Trophoblast cell (in vitro differentiated cells and primary cell): ENCODE results near the gene PRKACB.
A peak's percentile ranks its signal among the peaks of the same experiment; 100 is the strongest.

ENCODE experiments used
- DNase-seq, 2 donors: peaks; one replicate each; pipeline ENCODE4 v3.0.0-alpha.2; 2016
- H2AFZ ChIP-seq: 2 replicates; pipeline ENCODE4 v1.6.1; 2013; ENCODE audit warnings: low read length, moderate library complexity, mild to moderate bottlenecking; ENCODE audit not compliant: insufficient read depth, poor library complexity
- H2AK5ac ChIP-seq: 2 replicates; pipeline ENCODE4 v1.6.1; 2013; ENCODE audit warnings: mild to moderate bottlenecking, low read length
- H2BK120ac ChIP-seq: 2 replicates; pipeline ENCODE4 v1.6.1; 2013; ENCODE audit warnings: low read length, mild to moderate bottlenecking, moderate library complexity; ENCODE audit not compliant: insufficient read depth, poor library complexity
- H2BK12ac ChIP-seq: 2 replicates; pipeline ENCODE4 v1.6.1; 2013; ENCODE audit warnings: mild to moderate bottlenecking, low read length, moderate library complexity
- H2BK5ac ChIP-seq: 2 replicates; pipeline ENCODE4 v1.6.1; 2013; ENCODE audit warnings: low read length, low read depth, moderate library complexity, mild to moderate bottlenecking; ENCODE audit not compliant: poor library complexity
- H3K14ac ChIP-seq: 2 replicates; pipeline ENCODE4 v1.6.1; 2013; ENCODE audit warnings: mild to moderate bottlenecking, low read length
- H3K18ac ChIP-seq: 2 replicates; pipeline ENCODE4 v1.6.1; 2013; ENCODE audit warnings: mild to moderate bottlenecking, low read length
- H3K23ac ChIP-seq: 2 replicates; pipeline ENCODE4 v1.6.1; 2013; ENCODE audit warnings: low read length
- H3K27ac ChIP-seq: 2 replicates; pipeline ENCODE4 v1.5.1; 2013; ENCODE audit warnings: low read depth, mild to moderate bottlenecking, inconsistent platforms, low read length, moderate library complexity
- H3K27me3 ChIP-seq: 2 replicates; pipeline ENCODE4 v1.6.1; 2013; ENCODE audit warnings: inconsistent platforms, mild to moderate bottlenecking, low read length, moderate library complexity; ENCODE audit not compliant: insufficient read depth
- H3K36me3 ChIP-seq, 2 experiments: 1 replicate in 1 of 2; 2 replicates in 1 of 2; pipeline ENCODE4 v1.6.1; 2013; ENCODE audit warnings: low read length in 2 of 2, mild to moderate bottlenecking in 2 of 2, moderate library complexity in 1 of 2; ENCODE audit not compliant: insufficient read depth in 2 of 2, control insufficient read depth in 1 of 2
- H3K4ac ChIP-seq: 2 replicates; pipeline ENCODE4 v1.6.1; 2013; ENCODE audit warnings: low read depth, mild to moderate bottlenecking, low read length, moderate library complexity
- H3K4me1 ChIP-seq, 2 experiments: 1 replicate in 1 of 2; 2 replicates in 1 of 2; pipeline ENCODE4 v1.6.1; 2013; ENCODE audit warnings: low read length in 2 of 2, mild to moderate bottlenecking in 2 of 2, moderate library complexity in 1 of 2; ENCODE audit not compliant: insufficient read depth in 2 of 2, control insufficient read depth in 1 of 2
- H3K4me2 ChIP-seq: 2 replicates; pipeline ENCODE4 v1.6.1; 2013; ENCODE audit warnings: inconsistent platforms, mild to moderate bottlenecking, low read length, moderate library complexity
- H3K4me3 ChIP-seq: 2 replicates; pipeline ENCODE4 v1.5.1; 2013; ENCODE audit warnings: mild to moderate bottlenecking, low read depth, low read length, inconsistent platforms
- H3K79me1 ChIP-seq: one replicate; pipeline ENCODE4 v1.6.1; 2013; ENCODE audit warnings: low read length
- H3K79me2 ChIP-seq: 2 replicates; pipeline ENCODE4 v1.6.1; 2013; ENCODE audit warnings: low read length, mild to moderate bottlenecking; ENCODE audit not compliant: control insufficient read depth, insufficient read depth, poor library complexity
- H3K9ac ChIP-seq: 2 replicates; pipeline ENCODE4 v1.6.1; 2013; ENCODE audit warnings: mild to moderate bottlenecking, low read length
- H3K9me3 ChIP-seq: 2 replicates; pipeline ENCODE4 v1.6.1; 2013; ENCODE audit warnings: low read depth, mild to moderate bottlenecking, control low read depth, inconsistent platforms, low read length; ENCODE audit not compliant: insufficient read depth
- H4K12ac ChIP-seq: 2 replicates; pipeline ENCODE4 v1.6.1; 2013; ENCODE audit warnings: low read depth, mild to moderate bottlenecking, low read length, moderate library complexity
- H4K8ac ChIP-seq: 2 replicates; pipeline ENCODE4 v1.6.1; 2013; ENCODE audit warnings: low read depth, mild to moderate bottlenecking, low read length, moderate library complexity
- H4K91ac ChIP-seq: one replicate; pipeline ENCODE4 v1.6.1; 2013; ENCODE audit warnings: low read depth, mild to moderate bottlenecking, low read length, moderate library complexity
- WGBS: extraction: QIAGEN DNeasy Blood & Tissue Kit; methylation state at CpG from one replicate; pipeline ENCODE4 v1.1.7; 2013; ENCODE audit warnings: missing lambda C conversion rate; ENCODE audit not compliant: insufficient read length, insufficient coverage; ENCODE audit errors: extremely low coverage; 5-methylcytosine and 5-hydroxymethylcytosine counted together

The PRKACB gene

DNA sequence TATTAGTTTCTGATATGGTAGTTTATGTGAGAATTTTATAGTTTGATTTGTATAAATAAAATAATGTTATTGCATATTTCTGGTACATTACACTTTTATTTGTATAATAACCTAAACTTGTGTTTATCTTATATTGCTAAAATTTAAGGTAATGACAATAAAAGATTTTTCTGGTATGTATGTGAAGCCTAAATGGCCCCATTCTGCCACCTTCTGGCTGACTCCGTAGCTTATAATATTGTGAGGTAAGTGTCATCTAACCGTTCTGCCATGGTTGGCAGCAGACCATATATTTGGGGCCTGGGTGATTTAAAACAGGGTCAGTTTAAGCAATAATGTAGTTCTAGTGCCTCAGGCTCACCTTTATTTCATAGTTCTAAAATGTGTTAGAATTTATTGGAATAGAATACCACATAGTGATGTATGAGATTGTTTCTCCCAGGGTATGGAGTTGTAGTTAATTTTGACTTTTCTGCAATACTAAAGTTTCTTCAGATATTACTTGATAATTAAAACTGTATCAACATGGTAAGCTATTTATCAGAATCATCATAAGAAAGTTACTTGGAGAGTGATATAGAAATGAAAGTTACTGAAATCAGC, 21.2 kb upstream of the PRKACB start:
- no peak overlapping the region for H3K9ac ChIP-seq
- no peaks in the 10 kb centered on the region for H3K79me2 ChIP-seq
- no peak overlapping the region for H2BK5ac ChIP-seq
- H3K4me1 ChIP-seq, result no peaks in the 10 kb centered on the region
- H3K79me1 ChIP-seq, result no peaks in the 10 kb centered on the region
- H4K12ac ChIP-seq, result no peak overlapping the region
- no peak overlapping the region for H2AFZ ChIP-seq
- no peak overlapping the region for H3K14ac ChIP-seq
- H3K9me3 ChIP-seq, result no peaks in the 10 kb centered on the region
- H3K23ac ChIP-seq, result no peak overlapping the region
- H3K4me3 ChIP-seq, result no peak overlapping the region
- no peak overlapping the region for H4K8ac ChIP-seq
- WGBS, result no CpG with 5 or more reads among the region's 2 CpGs
- H2BK12ac ChIP-seq, result no peak overlapping the region
- no peak overlapping the region for H3K18ac ChIP-seq
- no peaks in the 10 kb centered on the region for H3K36me3 ChIP-seq
- H2AK5ac ChIP-seq, result no peak overlapping the region
- no peak overlapping the region for H4K91ac ChIP-seq
- H3K4ac ChIP-seq, result no peak overlapping the region
- H2BK120ac ChIP-seq, result no peak overlapping the region
- no peaks in the 10 kb centered on the region for H3K27me3 ChIP-seq
- no peak overlapping the region for H3K4me2 ChIP-seq
- H3K27ac ChIP-seq, result no peak overlapping the region
- DNase-seq, result peak; percentile 9 to 67

- Histone ChIP-seq H4K12ac (no peak overlapping the region), H3K14ac (no peak overlapping the region), H4K91ac (no peak overlapping the region), H3K9ac (no peak overlapping the region), H3K23ac (no peak overlapping the region), H2AFZ (no peak overlapping the region), H2BK120ac (no peak overlapping the region), H3K79me2 (no peaks in the 10 kb centered on the region), H3K27me3 (no peaks in the 10 kb centered on the region), H4K8ac (no peak overlapping the region), H3K4me2 (no peak overlapping the region), H2BK5ac (no peak overlapping the region), H3K4me3 (no peak overlapping the region), H3K4me1 (no peaks in the 10 kb centered on the region), H3K79me1 (no peaks in the 10 kb centered on the region), H3K9me3 (no peaks in the 10 kb centered on the region), H3K4ac (no peak overlapping the region), H3K36me3 (no peaks in the 10 kb centered on the region), H3K18ac (no peak overlapping the region), H2BK12ac (no peak overlapping the region), H2AK5ac (no peak overlapping the region), H3K27ac (no peak overlapping the region)
- no CpG with 5 or more reads among the region's 7 CpGs for WGBS
- no peak for DNase-seq
Observed at GRCh38 chr1:84133479-84133878, 10.6 kb upstream of the PRKACB start.

GRCh38 chr1:84135341-84135740, 8.7 kb upstream of the PRKACB start:
- Histone ChIP-seq H4K8ac (no peak overlapping the region), H4K91ac (no peak overlapping the region), H2BK120ac (no peak overlapping the region), H4K12ac (no peak overlapping the region), H3K27me3 (no peaks in the 10 kb centered on the region), H3K18ac (no peak overlapping the region), H3K4me1 (no peaks in the 10 kb centered on the region), H3K4me2 (no peak overlapping the region), H3K4ac (no peak overlapping the region), H3K4me3 (no peak overlapping the region), H2BK5ac (no peak overlapping the region), H2BK12ac (no peak overlapping the region), H3K23ac (no peak overlapping the region), H3K79me2 (no peaks in the 10 kb centered on the region), H3K27ac (no peak overlapping the region), H3K9me3 (no peaks in the 10 kb centered on the region), H3K14ac (no peak overlapping the region), H2AK5ac (no peak overlapping the region), H3K36me3 (no peaks in the 10 kb centered on the region), H3K9ac (no peak overlapping the region), H3K79me1 (no peaks in the 10 kb centered on the region), H2AFZ (no peak overlapping the region)
- DNase-seq, result no peak

GRCh38 chr1:84141182-84142003, 2.7 kb upstream of the PRKACB start:
- Histone ChIP-seq H3K27me3 (no peaks in the 10 kb centered on the region), H4K91ac (no peak overlapping the region), H4K12ac (no peak overlapping the region), H2AFZ (no peak overlapping the region), H3K79me2 (no peaks in the 10 kb centered on the region), H3K9me3 (no peaks in the 10 kb centered on the region), H3K4me2 (no peak overlapping the region), H3K23ac (no peak overlapping the region), H3K4me1 (no peaks in the 10 kb centered on the region), H2BK5ac (no peak overlapping the region), H3K79me1 (no peaks in the 10 kb centered on the region), H3K18ac (no peak overlapping the region), H3K27ac (no peak overlapping the region), H2BK120ac (no peak overlapping the region), H3K4me3 (no peak overlapping the region), H3K36me3 (no peaks in the 10 kb centered on the region), H3K4ac (no peak overlapping the region), H3K9ac (no peak overlapping the region), H4K8ac (no peak overlapping the region), H2BK12ac (no peak overlapping the region), H3K14ac (no peak overlapping the region), H2AK5ac (no peak overlapping the region)
- DNase-seq, result peak in 1 of 2 donors; percentile 48
- WGBS, result 100% methylated on average over 1 of the region's 9 CpGs
